ENCODE data around the gene TMX2.
A peak's percentile ranks its signal among the peaks of the same experiment; 100 is the strongest.
"Not testable (repeated sequence)": the region's sequence is repeated elsewhere in the genome, so short reads cannot be mapped to it uniquely, and the experiment has no call there.

Gene TMX2, protein sequence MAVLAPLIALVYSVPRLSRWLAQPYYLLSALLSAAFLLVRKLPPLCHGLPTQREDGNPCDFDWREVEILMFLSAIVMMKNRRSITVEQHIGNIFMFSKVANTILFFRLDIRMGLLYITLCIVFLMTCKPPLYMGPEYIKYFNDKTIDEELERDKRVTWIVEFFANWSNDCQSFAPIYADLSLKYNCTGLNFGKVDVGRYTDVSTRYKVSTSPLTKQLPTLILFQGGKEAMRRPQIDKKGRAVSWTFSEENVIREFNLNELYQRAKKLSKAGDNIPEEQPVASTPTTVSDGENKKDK

DNA sequence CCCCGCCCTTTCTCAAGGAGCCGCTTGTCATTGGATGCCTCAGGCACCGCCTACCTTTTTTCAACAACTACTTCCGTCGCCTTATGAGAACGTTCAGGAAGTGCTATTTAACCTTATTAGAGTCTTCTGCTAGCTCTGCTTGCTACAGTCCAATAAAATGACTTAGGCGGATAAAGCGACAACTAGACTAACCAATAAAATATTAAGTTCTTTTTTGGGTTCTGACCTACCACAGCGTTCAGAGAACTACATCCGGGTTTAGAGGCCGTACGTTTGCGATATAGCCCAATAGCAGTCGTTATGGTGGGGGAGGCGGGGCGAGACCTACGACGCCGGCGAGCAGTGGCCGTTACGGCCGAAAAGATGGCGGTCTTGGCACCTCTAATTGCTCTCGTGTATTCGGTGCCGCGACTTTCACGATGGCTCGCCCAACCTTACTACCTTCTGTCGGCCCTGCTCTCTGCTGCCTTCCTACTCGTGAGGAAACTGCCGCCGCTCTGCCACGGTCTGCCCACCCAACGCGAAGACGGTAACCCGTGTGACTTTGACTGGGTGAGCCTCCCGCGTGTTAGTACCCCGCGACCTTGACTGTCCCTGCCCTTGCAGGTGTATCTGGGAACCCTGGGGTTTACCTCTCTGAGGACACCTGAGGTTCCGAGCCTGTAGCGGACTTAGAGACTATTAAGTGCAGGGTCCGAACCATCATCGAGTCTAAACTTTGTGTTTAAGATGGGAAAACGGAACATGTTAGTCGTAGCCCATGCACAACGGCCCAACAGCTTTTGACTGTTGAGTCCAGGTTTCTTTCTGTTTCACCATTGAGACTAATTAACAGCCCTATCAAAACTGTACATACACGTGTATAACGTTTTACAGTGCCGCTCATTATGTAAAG is at the start of gene TMX2:
Gene TMX2, plus strand, starts transcription at position 338 of the 895 bp plus-strand sequence. Its CDS starts 26 bp downstream, at position 364.
- DNase-seq: peak; percentile 99 to 100

DNA sequence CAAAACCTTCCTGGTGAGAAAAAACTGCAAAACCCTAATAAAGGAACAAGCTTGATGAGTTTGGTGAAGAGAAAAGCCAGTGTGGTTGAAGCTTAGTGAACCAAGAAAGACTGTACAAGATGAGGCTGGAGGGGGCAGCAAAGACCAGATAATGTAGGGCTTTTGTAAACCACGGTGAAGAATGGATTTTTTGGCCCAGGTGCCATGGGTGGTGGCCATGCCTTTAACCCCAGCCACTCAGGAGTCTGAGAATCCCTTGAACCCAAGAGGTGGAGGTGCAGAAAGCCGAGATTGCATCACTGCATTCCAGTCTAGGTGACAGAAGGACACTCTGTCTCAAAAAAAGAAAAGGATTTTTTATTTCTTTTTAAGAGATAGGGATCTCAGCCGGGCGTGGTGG is 49.5 kb upstream of the TMX2 start:
- DNase-seq: peak; percentile 12 to 31

DNA sequence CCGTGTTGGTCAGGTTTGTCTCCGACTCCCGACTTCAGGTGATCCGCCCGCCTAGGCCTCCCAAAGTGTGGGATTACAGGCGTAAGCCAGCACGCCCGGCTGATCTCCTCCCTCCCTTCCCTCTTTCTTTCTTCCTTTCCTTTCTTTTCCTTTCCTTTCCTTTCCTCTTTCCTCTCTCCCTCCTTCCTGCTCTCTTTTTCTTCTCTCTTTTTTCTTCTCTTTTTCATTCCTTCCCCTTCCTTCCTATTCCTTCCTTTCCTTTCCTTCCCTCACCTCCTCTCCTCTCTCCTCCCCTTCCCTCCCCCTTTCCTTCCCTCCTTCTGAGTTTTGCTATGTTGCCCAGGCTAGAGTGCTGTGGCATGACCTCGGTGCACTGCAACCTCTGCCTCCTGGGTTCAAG is 48.4 kb upstream of the TMX2 start:
- no peak for DNase-seq

DNA sequence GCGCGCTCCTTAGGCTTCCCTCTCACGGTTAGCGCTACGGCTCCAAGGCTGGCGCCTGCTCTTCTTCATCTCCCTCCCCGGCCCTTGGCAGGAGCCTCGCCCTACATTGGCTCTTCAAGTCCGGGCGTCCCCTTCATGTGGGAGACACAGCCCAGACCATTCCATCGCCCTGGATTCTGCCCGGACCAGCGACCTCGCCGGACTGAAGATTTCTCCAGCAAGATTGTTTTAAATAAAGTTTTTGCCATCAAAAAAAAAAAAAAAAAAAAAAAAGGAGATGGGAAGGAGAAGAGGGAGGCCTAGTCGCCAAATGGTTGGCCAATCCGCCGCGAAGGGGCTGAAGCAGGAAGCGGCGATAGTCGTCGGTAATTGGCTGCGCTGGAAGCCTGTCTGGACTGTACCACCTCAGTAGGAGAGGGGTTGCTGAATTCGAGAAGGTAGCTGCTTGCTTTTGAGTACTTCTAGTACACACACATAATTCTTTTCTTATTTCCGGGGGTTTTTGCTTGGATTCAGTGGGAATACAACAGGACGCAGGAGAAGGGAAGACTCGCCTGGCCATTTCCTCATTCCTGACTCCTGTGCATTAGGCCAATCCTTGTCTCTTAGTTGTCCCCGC is 45.2 kb upstream of the TMX2 start:
- DNase-seq: peak; percentile 97 to 99

DNA sequence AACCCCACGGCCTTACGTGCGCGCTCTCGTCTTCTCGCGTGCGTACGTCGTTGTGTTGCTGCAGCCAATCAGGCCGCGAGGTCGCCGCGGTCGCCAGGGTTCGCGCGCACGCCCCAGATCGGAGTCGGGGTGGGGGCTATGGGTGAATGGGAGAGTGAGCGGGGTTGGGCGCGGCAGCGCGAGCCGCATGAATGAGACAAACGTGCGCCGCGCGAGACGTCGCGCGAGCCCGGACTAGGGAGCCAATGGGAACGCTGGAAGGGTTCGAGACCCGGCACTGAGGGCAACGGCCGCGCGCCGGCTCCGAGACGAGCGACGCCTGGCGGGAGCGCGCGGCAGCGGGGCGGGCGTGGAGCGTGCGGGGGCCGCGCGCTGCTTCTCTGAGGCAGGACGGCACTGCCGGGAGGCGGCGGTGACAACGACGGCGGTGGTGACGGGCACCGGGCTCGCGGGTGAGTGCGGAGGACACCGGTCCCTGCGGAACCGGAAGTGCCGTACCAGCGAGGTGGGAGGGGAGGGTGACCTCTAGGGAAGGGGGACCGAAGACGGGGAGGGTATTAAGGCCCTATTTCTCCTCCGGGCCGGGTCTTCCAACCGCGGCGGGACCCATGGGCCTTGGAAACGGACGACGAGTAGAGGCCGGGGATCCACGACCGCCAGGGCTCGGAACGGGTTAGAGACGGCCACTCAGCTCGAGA is 44.5 kb upstream of the TMX2 start, which contains the start of gene ZDHHC5:
Gene ZDHHC5, plus strand, starts transcription at position 379 of the 698 bp plus-strand sequence. CDS start 4,977 bp downstream, outside the sequence.
- DNase-seq: peak; percentile 97 to 99

DNA sequence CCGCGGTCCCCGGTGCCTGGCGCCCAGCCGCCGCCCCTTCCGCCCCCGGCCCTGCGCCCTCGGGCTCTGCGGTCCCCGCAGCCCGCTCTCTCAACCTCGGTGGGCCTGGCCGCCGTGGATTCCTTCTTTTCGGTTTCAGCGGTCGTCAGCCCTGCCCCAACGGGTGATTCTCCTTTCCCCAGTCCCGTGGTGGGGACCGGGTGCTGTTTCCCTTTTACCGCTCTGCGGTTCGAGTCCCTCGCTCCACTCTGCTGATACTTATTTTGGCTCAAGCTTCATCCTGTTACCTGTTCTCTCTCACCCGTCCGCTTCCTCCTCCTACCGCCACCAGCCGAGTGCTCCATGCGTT is 44.0 kb upstream of the TMX2 start:
- DNase-seq: peak in 1 of 2 experiments; percentile 33

DNA sequence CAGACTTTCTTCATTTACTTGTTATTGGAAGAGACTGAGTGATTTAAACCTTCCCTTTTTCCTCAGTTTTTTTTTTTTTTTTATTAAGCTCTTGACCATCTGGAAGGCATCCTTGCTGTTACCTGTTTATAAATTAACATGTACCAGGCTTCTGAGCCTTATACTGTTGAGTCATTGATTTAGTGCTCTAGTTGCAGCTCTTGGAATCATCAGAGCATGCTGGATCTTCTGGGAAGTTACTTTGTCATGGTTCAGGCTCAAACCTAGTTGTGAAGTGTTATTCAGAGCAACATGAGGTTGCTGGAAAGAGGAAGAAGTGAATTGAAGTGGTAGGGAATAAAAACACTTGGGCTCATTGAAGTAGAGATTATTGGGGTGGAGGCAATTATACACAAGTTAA is 38.1 kb upstream of the TMX2 start:
- DNase-seq: no peak

DNA sequence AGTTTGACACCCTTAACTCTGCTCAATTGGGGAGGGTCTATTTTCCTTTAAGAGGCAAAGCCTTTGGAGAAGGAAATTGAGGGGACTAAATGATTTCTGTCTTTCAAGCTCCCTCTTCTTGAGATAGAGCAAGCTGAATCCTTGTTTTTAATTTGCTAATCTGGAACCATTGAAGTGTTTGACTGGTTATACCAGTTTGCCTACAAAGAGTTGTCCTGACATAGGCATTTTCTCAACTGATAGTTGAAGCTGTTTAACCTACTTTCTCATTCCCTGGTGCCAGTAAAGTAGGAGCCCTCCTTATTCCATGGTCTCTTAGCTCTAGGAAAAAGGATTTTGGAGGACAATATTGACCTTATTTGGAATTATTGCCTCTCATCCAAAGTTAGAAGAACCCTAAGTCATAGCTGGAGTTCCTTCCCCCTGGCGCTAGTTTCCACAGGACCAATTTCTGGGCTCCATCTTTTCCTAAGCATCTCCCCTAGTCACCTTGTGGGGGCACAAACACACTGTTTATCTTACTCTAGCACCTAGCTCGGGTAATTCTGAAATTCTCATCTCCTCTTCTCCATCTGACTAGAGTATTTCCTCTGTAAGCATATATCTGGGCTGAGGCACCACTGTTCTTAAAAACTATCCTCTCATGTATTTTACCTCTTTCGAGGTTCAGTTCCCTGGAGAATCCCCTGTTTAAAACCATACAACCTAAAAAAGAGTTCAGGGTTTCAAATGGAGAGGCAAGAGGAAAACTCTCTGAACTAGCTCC is 37.0 kb upstream of the TMX2 start:
- DNase-seq: no peak

DNA sequence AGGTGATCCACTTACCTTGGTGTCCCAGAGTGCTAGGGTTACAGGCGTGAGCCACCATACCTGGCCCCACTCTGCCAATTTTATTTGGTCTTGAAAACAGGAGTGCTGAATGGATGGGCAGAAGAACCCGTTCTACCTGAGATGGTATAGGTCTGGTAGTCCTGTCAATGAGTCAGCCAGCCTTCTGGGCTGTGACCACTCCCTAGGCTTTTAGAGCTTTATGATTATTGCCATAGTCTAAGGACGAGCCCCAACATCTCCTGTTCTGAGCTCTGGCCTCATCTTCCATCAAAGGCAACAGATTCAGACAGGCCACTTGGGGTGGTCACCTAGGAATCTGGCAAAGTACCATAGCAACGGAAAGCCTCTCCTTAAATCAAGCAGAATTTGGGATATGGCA is 33.0 kb upstream of the TMX2 start:
- no peak for DNase-seq

DNA sequence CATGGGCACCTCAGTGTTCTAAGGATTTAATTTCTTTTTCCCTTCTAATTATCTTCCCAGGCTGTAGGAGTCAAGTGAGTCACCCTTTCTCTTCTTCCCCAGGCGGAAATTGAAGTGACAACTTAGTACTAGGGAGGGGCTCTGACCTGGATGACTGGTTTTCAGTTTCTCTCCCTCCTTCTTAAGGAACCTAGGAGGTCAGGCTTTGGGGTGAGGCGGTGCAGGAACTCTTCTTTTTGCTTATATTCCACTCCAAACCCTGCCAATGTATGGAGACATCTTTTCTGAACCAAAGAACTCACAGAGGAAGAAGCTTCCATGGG is 31.9 kb upstream of the TMX2 start:
- no peak for DNase-seq

DNA sequence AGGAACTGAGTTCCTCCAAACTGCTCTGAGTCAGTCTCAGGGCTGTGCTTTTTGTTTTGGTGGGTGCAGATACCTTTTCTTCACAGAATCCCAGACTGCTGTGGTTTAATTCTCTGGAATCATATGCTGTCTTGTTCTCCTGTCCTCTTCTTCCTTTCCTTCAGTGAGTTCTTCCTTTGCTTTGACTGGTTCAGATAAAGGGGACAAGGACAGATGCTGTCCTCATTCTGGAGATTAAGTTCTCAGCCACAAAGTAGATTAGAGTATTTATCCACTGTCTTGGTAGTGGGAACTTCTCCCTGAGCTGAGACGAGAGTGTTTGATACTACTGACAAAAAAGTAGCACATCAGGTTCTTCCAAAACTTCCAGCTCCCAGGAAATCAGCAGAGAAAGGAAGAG is 31.2 kb upstream of the TMX2 start:
- no peak for DNase-seq

DNA sequence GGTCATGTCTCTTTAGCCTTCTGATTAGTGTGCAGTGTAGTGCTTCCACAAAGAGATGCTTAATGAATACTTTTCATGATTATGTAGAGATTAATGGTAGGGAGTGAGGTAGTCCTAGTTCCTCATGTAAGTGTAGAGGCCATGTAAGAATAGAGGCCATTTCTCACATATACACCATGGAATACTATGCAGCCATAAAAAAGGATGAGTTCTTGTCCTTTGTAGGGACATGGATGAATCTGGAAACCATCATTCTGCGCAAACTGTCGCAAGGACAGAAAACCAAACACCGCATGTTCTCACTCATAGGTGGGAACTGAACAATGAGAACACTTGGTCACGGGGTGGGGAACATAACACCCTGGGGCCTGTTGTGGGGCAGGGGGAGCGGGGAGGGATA is 21.9 kb upstream of the TMX2 start:
- not testable (repeated sequence) for DNase-seq

DNA sequence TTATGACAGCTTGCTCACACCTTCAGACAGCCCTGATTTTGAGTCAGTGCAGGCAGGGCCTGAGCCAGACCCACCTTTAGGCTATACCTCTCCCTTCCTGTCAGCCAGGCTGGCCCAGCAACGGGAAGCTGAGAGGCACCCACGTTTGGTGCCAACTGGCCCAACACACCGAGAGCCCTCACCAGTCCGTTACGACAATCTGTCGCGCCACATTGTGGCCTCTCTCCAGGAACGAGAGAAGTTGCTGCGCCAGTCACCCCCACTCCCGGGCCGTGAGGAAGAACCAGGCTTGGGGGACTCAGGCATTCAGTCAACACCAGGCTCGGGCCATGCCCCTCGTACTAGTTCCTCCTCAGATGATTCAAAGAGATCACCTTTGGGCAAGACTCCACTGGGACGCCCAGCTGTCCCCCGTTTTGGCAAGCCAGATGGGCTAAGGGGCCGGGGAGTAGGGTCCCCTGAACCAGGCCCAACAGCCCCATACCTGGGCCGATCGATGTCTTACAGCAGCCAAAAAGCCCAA is 13.5 kb upstream of the TMX2 start:
- DNase-seq: no peak

DNA sequence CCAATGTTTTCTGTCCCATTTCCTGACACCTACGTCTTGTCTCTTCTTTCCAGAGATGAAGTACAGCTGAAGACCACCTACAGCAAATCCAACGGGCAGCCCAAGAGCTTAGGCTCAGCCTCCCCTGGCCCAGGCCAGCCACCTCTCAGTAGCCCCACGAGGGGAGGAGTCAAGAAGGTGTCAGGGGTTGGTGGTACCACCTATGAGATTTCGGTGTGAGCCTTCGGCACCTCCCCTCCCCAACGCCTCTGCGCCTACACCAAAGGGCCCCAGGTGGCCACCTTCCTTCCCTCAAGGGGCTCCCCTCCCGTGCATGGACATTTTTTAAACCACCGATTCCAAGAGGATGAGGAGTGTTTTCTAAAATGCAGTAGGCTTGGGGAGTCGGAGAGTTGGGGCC is 12.6 kb upstream of the TMX2 start:
- DNase-seq: no peak

DNA sequence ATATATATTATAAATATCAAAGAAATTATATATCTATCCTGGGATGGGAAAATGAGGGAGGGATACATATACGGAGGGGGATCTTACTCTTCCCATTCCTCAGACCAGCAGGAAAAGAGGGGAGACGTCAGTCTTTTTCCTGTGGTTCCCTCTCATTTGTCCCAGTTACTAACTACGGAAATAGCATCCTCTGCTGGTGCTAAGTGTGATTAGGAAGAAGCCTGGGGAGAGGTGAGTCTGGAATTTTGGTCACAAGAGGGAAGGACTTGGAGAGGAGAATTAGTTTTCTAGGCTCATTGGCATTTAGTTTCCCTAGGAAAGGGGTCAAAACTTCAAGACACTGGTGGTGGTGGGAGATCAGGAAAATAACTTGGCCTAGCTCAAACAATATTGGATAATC is 12.0 kb upstream of the TMX2 start:
- no peak for DNase-seq

DNA sequence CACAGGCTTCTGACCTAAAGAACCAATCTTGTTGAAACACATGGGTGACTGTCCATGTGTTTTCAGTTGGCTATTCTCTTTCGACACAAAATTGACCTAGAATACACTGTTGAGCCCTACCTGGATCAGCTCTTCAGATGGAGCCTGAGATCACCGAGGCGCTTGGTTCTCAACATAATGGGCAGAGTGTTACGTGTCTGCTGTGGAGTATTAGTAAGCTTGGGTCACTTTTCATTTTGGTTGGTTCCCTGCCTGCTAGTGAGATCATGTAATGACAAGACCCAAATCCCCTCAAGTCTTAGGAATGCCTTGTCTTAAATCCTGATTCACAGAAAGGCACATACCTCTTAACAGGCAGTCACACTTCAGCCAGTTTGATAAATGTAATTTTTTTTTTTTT is 9.1 kb upstream of the TMX2 start:
- no peak for DNase-seq

DNA sequence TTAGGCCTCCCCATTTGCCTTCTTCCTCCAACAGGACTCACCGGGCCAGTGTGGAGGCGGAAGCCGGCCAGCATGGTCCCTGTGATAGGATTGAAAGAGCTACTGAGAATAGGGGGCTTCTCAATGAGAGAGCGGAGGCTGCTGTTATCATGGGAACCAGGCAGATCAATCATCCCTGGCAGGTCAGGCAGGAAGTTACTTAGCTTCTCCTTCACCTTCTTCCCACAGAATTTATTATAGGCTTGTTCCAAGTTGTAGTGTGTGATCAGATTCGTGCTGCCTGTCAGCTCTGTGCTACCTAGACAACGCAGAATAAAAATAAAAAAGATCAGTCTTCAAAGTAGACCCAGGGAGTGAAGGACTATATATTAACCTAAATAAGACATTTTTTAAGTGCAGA is 7.5 kb upstream of the TMX2 start:
- no peak for DNase-seq

DNA sequence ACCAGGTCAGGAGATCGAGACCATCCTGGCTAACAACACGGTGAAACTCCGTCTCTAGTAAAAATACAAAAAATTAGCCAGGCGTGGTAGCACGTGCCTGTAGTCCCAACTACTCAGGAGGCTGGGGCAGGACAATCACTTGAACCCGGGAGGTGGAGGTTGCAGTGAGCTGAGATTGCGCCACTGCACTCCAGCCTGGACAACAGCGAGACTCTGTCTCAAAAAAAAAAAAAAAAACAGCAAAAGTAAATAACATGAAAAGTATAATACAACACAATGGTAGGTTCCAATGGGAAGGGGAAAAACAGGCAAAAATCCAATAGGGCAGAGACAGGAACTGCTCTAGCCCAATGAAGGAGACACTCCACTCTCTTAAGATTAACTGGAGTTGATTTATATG is 7.0 kb upstream of the TMX2 start:
- not testable (repeated sequence) for DNase-seq

DNA sequence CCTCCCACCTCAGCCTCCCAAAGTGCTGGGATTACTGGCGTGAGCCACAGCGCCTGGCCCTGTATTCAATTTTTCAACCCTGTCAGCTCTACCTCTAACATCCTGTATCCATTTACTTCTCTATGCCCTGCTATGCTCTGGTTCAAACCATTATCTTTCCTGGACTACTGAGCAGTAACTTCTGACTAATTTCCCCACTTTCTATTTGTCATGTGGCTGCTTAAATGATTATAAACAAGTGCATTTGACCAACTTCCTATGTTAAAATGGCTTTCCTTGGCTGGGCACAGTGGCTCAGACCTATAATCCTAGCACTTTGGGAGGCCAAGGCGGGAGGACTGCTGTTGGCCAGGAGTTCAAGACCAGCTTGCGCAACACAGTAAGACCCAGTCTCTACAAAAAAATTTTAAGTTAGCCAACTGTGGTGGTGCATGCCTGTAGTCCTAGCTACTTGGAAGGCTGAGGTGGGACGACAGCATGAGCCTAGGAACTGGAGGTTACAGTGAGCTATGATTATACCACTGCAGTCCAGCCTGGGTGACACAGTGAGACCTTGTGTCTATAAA is 2.5 kb upstream of the TMX2 start:
- DNase-seq: no peak

DNA sequence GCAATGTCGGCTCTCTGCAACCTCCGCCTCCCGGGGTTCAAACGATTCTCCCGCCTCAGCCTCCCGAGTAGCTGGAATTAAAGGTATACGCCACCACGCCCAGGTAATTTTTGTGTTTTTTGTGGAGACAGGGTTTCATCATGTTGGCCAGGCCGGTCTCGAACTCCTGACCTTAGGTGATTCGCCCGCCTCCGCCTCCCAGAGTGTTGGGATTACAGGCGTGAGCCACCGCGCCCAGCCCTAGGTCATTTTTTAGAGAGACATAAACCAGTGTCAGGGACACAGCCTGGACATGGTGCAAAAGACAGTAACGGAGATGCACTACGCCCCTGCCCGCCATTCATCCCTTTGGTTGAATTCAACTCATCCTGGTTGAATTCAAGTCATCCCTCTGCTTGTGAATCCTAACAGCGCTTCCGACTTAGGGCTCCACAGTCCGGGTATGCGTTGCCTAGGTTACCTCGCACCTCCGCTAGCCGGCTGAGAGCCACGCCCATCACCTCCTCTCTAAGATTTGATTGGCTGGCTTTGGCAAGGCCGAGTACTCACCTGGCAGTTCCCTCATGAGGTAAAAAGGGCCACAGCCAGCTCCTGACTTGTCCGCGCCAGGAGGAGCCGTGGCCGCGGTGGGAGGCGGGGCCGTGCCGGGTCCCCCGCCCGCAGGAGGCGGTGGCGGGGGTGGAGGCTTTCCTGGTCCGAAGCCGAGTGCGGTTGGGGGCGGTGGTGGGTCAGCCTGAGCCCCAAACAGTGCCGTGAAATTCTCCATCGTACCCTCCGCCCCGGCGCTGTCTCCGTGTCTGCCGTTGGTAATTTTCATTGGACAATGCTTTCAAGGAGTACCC is 758 bp upstream of the TMX2 start, which contains the start of gene MED19:
Gene MED19, minus strand, starts transcription at position 802 of the 842 bp plus-strand sequence. Its CDS starts 36 bp downstream, at position 766.
- peak; percentile 45 to 64 for DNase-seq

DNA sequence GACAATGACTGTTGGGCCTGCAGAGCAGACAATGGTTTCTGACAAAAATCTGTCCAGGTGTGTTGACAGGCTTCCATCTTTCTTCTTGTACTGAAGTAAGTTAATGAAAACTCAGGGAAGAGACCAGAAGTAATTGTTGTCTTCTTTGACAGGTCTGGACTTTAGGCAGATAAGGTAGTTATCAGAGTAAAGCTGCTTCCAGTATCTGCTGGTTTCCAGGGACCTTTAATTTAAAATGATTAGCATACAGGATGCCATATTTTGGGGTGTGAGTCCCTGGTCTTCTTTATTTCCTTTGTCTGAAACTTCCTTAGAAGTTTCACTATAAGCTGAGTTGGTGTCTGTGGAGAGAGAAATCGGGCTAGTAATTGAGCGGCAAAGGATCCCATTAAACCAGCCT is 1.4 kb downstream of the TMX2 start:
- no peak for DNase-seq

All from AML-193 (cell line).